SJCRH30 (cell line): Measurements from ENCODE around the gene FAHD2A. TPM values are rescaled to one million over a fixed set of nuclear protein-coding genes. Genes with fewer than 3 reads are reported as not detected.
"Not testable (repeated sequence)": the region's sequence is repeated elsewhere in the genome, so short reads cannot be mapped to it uniquely, and the experiment has no call there.

Experiments used
- DNase-seq, 2 experiments: peaks; one replicate each; pipeline ENCODE4 v3.0.0-alpha.2; 2015 to 2020
- H3K27ac ChIP-seq: fragments of 250-450 bp; sonication (Bioruptor Pico); 2 replicates; pipeline ENCODE4 v1.5.1; 2020; ENCODE audit warnings: mild to moderate bottlenecking, moderate library complexity
- H3K27me3 ChIP-seq: fragments of 250-450 bp; sonication (Bioruptor Pico); 2 replicates; pipeline ENCODE4 v1.5.1; 2020; ENCODE audit warnings: mild to moderate bottlenecking, moderate library complexity
- H3K36me3 ChIP-seq: fragments of 250-450 bp; sonication (Bioruptor Pico); 2 replicates; pipeline ENCODE4 v1.5.1; 2020; ENCODE audit warnings: mild to moderate bottlenecking, moderate library complexity
- H3K4me1 ChIP-seq: fragments of 250-450 bp; sonication (Bioruptor Pico); 2 replicates; pipeline ENCODE4 v1.5.1; 2020; ENCODE audit warnings: mild to moderate bottlenecking, moderate library complexity
- H3K4me3 ChIP-seq: fragments of 250-450 bp; sonication (Bioruptor Pico); 2 replicates; pipeline ENCODE4 v1.5.1; 2020; ENCODE audit warnings: mild to moderate bottlenecking, moderate library complexity
- H3K9me3 ChIP-seq: fragments of 250-450 bp; sonication (Bioruptor Pico); replicated peaks from 2 replicates; pipeline ENCODE4 v1.5.1; 2020; ENCODE audit warnings: mild to moderate bottlenecking, moderate library complexity
- total RNA-seq: library from RNA; depleted of rRNA; stranded (reverse); fragments of >200 nt; shearing (Covaris generic); gene quantifications from 2 replicates; pipeline ENCODE4 v1.2.3, GENCODE V29; 2014

Gene FAHD2A
- total RNA-seq, 1 experiment from 2014 or later = 19.6 TPM

DNA sequence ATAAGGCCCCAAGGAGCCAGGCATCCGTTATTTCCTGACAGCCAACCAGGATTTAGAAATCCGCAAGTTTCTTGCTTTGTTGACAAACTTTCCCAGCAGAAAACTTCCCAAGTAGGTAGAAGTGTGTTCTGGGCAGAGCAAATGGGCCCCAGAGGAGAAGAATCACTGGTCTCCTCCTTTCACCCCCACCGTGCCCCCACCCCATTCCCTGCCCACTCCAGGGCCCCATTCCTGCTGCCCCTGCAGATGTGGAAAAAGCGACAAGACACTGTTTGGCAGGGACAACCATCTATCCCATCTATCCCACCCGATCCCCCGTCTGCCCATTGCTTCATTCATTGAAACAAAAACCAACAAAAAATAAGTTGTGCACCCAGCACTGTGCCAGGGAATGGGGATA, 10.2 kb upstream of the FAHD2A start:
- no peaks in the 10 kb centered on the region for H3K4me1 ChIP-seq
- H3K9me3 ChIP-seq = no peaks in the 10 kb centered on the region
- H3K27me3 ChIP-seq = 0 out of 2 replicates have a peak, but pooled peaks cover 4% of the 10 kb centered on the region
- no peaks in the 10 kb centered on the region for H3K36me3 ChIP-seq
- no peak overlapping the region for H3K4me3 ChIP-seq
- no peak overlapping the region for H3K27ac ChIP-seq
- no peak for DNase-seq

DNA sequence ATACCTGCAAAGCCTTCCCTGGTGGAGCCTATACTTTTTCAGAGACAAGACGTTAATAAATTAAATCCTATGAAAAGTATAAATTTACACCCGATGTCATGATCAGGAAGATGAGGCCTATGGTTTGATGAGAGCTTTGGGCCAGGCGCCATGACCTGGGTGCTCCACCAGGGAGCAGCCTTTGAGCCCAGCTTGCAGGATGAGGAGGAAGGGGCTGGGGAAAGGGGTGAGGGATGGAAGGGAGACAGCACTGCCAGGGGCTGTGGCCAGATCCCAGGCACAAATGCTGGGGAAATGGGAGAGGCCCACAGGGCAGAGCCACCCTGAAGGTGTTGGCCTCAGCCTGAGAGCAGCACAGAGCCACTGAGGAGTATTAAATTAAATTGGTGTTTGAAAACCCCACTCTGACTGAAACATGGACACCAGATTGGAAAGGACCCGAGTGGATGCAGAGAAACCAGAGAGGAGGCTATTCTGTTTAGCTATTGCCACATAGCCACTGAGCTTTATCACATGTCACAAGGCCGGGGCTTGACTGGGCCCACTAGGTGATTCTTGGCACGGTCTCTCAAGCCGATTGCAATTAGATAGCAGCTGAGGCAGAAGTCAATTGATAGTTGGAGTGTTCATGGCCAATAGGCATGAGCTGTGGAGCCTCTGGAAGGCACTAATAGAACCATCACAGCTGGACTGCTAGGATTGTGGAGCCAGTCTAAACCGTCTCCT, 9.6 kb upstream of the FAHD2A start:
- Histone ChIP-seq H3K4me1 (no peaks in the 10 kb centered on the region), H3K27ac (no peak overlapping the region), H3K4me3 (no peak overlapping the region), H3K36me3 (no peaks in the 10 kb centered on the region), H3K27me3 (0 out of 2 replicates have a peak, but pooled peaks cover 4% of the 10 kb centered on the region), H3K9me3 (no peaks in the 10 kb centered on the region)
- DNase-seq = no peak

DNA sequence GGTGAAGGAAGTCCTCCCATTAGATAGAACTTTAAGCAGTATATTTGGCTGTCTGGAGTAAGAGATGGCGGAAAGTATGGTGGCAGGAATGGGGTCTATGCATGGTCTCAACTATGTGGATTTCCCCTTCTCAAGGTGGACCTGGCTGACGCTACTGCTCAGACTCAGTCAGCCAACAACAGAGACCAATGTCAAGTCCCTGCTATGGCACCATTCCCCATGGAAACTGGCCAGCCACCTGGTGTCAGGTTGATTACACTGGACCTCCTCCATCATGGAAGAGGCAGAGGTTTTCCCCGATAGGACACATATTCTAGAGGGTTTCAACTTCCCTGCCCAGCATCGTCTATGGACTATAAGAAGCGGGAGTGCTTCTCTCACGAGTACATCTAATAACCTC, 8.6 kb upstream of the FAHD2A start:
- no peak overlapping the region for H3K27ac ChIP-seq
- H3K9me3 ChIP-seq = no peaks in the 10 kb centered on the region
- H3K36me3 ChIP-seq = no peaks in the 10 kb centered on the region
- no peaks in the 10 kb centered on the region for H3K27me3 ChIP-seq
- no peak overlapping the region for H3K4me3 ChIP-seq
- no peak for DNase-seq
- H3K4me1 ChIP-seq = no peaks in the 10 kb centered on the region

DNA sequence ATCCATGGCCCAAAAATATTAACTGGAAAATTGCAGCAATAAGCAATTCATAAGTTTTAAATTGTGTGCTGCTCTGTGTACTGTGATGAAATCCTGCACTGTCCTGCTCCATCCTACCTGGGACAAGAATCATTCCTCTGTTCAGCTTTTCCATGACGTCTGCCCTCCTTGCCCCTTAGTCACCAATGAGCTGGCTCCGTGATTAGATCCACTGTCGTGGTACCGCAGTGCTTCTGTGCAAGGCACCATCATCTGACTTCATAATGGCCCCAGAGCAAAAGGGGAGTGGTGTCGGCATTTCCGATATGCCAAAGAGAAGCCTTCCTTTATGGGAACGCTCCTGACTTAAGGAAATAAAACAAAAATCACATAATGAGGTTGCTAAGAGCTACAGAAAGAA, 3.4 kb upstream of the FAHD2A start:
- no peak overlapping the region for H3K27ac ChIP-seq
- no peaks in the 10 kb centered on the region for H3K9me3 ChIP-seq
- no peak overlapping the region for H3K4me3 ChIP-seq
- H3K4me1 ChIP-seq = no peaks in the 10 kb centered on the region
- no peaks in the 10 kb centered on the region for H3K36me3 ChIP-seq
- no peaks in the 10 kb centered on the region for H3K27me3 ChIP-seq
- no peak for DNase-seq

DNA sequence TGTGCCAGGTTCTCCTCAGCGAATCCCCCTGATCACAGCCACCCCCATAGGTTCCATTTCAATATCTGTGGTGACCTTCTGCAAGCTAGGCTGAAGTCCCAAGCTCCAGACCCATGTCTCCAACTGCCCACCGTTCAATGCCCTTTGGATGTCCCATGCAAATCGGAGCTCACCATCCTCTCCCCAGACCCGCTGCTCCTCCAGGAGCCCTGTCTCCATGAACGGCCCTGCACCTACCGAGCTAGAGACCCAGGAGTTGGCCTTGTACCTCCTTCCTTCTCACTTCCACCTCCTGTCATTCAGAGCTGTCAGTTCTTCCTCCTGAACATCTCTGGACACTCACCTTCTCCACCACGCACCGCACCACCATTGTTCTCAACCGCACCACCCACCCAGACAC, 1.0 kb upstream of the FAHD2A start:
- no peak overlapping the region for H3K27ac ChIP-seq
- no peaks in the 10 kb centered on the region for H3K27me3 ChIP-seq
- no peaks in the 10 kb centered on the region for H3K9me3 ChIP-seq
- no peak for DNase-seq
- no peaks in the 10 kb centered on the region for H3K36me3 ChIP-seq
- peak overlapping the region; percentile 97 for H3K4me3 ChIP-seq
- H3K4me1 ChIP-seq = no peaks in the 10 kb centered on the region

DNA sequence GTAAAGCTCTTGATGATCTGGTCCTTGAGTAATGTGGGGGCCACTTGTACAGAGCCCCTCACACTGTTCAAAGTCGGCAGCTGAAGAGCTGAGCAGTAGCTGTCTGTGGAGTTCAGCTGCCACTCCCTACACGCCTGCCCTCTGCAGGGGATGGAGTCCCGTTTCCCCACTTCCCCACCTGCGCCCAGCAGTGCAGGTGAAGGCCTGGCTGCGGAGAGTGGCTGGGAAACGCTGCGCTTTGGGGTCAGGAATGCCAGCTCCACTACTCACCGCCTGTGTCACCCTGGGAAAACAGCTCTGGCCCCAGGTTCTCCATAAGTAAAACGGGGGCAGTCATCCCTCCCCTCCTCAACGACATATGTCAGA, 521 bp upstream of the FAHD2A start:
- not testable (repeated sequence) for H3K4me1 ChIP-seq, H3K9me3 ChIP-seq, DNase-seq, H3K27me3 ChIP-seq, H3K36me3 ChIP-seq
- Histone ChIP-seq H3K4me3 (peak overlapping the region; percentile 97), H3K27ac (peak overlapping the region; percentile 80)

DNA sequence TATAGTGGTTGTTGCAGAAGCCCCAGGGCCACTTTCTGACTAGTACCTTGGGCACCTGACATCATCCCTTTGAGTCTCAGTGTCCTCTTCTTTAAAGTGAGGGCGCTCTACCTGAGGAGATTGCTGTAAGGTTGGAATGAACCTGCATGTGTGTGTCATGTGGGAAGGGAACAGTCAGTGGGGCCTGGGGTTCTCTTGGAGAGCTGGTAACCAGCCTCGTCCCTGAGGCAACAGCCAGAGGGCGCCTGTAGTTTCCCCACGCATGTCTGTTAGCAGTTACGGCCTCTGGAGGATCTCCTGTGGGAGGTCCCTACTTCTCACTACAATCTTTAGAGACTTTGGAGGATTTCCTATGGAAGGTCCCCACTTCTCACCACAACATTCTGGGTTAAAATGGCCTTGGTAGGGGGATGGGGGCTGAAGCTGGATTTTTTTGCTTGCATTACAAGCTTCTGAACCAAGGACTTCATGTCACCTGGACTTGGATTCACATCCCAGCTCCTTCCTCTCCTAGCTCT, 755 bp downstream of the FAHD2A start:
- H3K27me3 ChIP-seq, H3K36me3 ChIP-seq, H3K4me1 ChIP-seq, H3K9me3 ChIP-seq: not testable (repeated sequence)
- DNase-seq = peak; percentile 38 to 50
- peak overlapping the region; percentile 97 for H3K4me3 ChIP-seq
- H3K27ac ChIP-seq = peak overlapping the region; percentile 80

DNA sequence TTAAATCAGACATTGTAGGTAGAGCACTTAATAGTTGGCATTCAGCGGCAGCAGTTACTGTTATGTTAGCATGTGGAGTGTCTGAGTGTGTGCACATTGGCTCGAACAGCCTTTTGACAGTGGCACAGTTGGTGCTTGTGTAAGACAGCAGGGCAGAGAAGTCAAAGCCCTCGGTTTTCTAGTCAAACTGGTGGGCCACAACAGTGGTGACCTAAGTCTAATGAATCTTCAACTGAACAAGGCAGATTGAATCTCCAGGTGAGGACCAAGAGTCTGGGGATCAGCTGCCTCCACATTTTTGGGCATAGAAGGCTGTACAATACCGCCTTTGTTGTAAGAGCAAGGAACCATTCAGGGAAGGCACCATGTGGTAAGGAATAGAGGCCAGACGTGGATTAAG, 1.3 kb downstream of the FAHD2A start:
- not testable (repeated sequence) for H3K27ac ChIP-seq, H3K4me1 ChIP-seq, H3K9me3 ChIP-seq, H3K27me3 ChIP-seq, DNase-seq, H3K36me3 ChIP-seq
- H3K4me3 ChIP-seq = peak overlapping the region; percentile 97

DNA sequence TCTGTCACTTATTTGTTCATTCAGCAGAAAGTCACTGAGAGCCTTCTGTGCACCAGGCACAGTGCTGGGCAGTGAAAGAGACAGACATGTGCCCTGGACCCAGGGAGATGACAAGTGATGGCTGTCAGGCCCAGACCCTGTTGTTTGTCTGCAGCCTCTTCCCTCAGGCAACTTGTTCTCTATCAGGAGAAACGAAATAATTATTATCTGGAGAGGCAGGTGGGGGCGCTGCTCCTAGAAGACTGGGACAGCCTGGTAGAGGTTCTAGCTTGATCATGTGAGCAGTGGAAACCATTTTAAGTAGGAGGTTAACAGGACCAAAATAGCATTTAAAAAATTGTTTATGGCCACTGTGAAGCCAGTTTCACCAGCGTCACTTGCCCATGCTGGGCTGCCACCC, 2.2 kb downstream of the FAHD2A start:
- not testable (repeated sequence) for DNase-seq, H3K4me3 ChIP-seq, H3K27me3 ChIP-seq, H3K27ac ChIP-seq, H3K9me3 ChIP-seq, H3K36me3 ChIP-seq, H3K4me1 ChIP-seq

DNA sequence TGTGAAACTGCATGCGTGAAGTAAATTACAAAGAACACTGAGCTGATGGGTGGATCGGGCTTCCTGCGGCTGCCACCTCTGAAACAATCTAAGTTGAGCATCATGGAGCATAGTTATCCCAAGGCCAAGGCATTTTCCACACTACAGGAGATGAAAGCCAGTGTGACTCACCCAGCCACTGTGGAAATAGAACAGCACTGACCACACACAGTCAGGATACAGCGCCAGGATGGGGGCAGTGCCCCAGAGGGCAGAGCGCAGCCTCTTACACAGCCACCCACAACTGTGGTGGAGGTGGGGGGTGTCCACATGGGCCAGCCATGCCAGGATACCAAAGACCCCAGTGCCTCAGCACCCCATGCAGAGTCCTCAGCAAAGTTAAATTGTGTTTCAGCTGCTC, 8.7 kb downstream of the FAHD2A start:
- not testable (repeated sequence) for H3K27me3 ChIP-seq, DNase-seq, H3K27ac ChIP-seq, H3K36me3 ChIP-seq, H3K9me3 ChIP-seq, H3K4me1 ChIP-seq, H3K4me3 ChIP-seq

DNA sequence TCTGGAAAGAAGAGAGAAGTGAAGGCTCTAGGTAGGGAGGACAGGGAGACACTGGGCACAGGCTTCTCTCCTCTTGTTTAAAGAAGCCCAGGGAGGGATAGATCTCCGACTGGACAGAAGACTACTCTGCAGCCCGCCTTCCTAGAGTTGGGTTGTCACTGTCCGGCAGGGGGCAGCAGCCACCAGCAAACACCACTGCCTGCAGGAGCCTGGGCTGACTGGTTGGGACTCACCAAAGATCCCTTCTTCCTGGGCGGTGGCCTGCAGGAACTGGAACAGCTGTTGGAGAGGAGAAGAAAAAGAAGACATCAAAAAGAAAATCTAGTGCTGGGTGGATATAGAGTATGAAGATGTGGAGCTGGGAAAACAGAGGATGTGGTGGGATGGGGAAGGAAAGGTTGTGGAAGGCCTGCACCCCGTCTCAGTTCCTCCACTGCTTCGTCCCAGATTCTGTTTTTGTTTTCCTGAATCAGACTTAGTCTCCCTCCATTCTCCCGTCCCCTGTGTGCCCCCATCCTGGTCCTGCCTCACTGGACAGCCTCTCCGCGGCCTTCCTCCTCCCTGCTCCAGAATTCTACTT, 11.6 kb downstream of the FAHD2A start:
- H3K9me3 ChIP-seq, H3K36me3 ChIP-seq, H3K4me1 ChIP-seq, H3K27ac ChIP-seq, H3K4me3 ChIP-seq, H3K27me3 ChIP-seq: not testable (repeated sequence)
- peak; percentile 83 to 88 for DNase-seq

DNA sequence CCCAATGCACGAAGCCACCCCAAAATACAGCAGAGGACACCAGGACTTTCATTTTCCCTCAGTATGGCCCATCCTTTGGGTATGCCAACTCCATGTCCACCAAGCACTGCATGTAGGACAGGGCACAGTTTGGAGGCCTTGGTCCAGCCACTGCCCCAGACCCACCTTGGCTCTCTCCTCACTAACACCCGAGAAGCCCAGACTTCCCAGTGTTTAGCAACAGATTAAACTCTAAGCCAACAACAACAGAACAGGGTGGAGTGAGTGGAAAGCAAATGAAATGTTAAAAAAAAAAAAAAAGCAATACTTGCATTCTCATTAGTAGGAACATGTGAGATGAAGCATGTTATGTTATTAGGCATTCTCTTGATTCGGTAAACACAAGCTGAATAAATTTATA, 12.6 kb downstream of the FAHD2A start:
- not testable (repeated sequence) for H3K4me3 ChIP-seq, H3K27ac ChIP-seq, H3K4me1 ChIP-seq, H3K9me3 ChIP-seq, H3K36me3 ChIP-seq, DNase-seq, H3K27me3 ChIP-seq

DNA sequence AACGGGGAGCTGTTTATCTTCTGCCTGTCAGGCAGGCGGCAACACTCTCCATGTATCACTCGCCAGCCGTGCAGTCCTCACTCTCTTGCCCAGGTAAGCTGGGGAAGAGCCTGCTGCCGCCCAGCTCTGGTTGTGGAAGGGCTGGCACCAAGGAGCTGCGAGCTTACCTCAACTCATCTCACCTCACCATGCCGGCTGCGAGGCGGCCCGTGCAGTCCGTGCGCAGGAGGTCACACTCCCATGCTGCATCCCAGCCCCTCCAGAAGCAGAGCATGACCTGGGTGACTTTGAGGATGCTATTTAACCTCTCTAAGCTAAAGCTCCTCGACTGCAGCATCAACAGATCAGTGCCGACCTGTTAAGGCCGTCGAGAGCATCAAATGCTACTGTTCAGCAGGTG, 13.1 kb downstream of the FAHD2A start:
- not testable (repeated sequence) for H3K4me3 ChIP-seq, H3K4me1 ChIP-seq, DNase-seq, H3K9me3 ChIP-seq, H3K27me3 ChIP-seq, H3K36me3 ChIP-seq, H3K27ac ChIP-seq

DNA sequence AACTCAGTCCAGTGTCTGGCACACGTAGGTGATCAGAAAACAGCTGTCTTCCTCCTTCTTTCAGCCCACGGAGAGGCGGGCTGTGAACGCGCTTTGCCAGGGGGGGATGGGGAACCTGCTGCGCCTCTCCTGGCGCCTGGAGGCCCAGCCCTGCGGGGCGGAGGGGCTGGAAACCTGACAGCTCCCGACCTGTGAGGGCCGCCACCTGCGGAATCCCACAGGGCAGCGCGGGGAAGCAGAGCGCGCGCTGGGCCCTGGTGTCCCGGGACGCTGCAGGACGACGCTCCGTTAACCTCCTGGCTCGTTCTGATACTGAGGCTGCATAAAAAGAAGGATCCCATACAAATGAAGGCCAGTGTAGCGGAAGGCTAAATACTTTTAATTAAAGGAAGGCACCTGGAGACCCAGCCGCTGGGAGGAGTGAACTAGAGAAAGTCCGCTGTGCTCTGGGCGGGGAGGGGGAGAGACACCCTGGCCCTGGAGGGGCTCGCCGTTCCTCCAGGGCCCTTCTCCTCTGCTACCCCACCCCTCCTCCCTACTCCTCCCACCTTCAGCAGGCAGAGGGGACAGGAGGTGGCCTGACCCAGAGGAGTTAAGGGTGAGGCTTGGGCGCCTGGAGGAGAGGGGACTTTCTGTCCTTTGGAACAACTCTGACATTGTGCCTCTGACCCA, 24.8 kb downstream of the FAHD2A start:
- H3K27ac ChIP-seq, H3K4me3 ChIP-seq, H3K36me3 ChIP-seq, H3K9me3 ChIP-seq, H3K4me1 ChIP-seq, H3K27me3 ChIP-seq, DNase-seq: not testable (repeated sequence)

DNA sequence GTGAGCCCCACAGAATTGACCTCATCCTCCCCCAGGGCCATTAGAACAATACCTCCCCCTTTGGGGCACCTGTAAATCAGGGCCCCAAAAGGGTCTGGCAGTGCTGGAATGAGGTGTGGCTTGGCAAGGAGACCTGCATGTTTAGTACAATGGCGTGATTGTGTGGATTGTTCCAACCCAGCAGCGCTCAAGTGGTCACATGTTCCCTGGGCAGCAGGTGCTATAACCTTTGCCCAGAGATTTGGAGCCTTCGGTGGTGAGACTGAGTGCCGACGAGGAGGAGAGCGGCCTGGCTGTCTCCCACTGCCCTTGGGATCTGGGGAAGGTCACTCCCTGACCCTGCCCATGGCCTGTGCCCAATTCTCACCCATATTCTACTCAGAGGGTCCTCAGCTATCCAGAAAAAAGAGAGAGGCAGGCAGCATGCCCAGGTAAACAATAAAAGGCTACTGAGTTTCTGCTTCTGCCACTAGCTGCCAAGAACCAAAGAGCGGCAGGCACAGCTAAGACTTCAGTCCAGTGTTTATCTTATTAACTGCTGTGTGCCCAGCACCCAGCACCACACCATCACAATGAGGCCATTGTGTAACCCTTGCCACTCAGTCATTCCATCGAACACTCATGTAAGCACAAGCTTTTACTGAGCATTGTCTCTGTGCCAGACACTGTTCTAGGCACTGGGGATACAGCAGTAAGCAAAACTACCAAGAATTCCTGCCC, 27.4 kb downstream of the FAHD2A start:
- not testable (repeated sequence) for H3K36me3 ChIP-seq, H3K4me3 ChIP-seq

More for the DNA sequence above, 27.4 kb downstream of the FAHD2A start:
- not testable (repeated sequence) for H3K27ac ChIP-seq, H3K9me3 ChIP-seq, DNase-seq, H3K4me1 ChIP-seq, H3K27me3 ChIP-seq
